HG02759 (cell line): ENCODE results near the gene GIPC3.

Source experiments
- ATAC-seq: cut with Tn5 transposase; IDR thresholded peaks from one replicate; pipeline ENCODE4 v1.9.1; 2021; ENCODE audit warnings: mild to moderate bottlenecking, moderate library complexity; ENCODE audit not compliant: unreplicated experiment

Gene GIPC3

DNA sequence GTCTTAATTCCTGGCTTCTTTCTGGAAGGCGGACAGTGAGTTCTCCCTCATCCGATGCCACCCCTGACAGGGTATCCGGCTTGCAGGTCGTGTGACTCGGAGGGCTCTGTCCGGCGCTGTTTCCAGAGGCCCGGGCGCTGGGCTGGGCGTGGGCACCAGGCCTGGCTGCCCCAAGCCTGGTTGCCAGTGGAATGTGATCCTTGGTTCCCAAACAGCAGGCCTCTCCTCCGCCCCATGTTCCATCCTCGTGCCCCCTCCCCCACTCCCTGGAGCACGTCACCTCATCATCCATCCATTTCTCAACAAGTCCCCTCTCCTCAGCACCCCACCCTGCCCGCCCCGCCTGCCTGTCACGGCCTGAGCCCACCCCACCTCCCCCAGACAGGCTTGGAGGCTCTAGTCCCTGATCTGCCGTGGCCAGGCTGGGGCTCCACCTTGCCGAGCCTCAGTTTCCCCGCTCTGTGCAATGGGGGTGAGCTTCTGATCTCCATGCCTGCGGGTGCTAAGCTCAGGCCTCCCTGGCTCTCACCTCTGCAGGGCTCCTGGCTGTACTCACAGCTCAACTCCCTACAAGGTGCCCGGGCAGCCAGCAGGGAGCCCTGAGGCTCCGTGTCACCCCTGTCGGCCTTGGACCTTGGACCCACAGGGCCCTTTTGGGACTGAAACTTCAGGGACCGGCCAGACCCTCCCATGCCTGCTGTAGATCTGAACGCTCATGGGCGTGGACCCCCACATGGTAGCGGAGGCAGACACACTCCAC, 19.1 kb downstream of the GIPC3 start:
- no peak for ATAC-seq

DNA sequence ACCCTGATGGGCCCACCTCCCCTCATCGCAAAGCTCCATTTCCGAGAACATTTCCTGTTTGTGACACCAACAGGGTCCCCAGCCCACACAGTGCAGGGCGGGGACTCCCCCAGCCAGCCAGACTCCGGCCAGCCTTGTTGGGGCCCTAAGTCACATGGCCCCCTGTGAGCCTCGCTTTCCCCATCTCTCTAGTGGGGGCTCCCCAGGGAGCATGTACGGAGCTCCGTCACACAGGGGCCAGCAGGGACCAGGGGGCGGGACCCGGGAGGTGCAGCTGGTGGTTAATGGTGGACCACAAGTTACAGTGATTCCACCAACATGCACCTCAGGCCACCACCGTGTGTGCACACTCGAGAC, 19.7 kb downstream of the GIPC3 start:
- ATAC-seq: no peak

DNA sequence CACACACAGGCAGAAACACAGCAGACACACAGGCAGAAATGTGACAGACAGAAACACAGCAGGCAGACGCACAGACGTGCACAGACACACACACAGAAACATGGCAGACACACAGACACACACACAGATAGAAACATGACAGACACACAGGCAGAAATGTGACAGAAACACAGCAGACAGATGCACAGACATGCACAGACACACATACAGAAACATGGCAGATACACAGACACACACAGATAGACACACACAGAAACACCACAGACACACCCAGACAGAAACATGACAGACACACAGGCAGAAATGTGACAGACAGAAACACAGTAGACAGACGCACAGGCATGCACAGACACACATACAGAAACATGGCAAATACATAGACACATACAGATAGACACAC, 20.1 kb downstream of the GIPC3 start:
- ATAC-seq: no peak

DNA sequence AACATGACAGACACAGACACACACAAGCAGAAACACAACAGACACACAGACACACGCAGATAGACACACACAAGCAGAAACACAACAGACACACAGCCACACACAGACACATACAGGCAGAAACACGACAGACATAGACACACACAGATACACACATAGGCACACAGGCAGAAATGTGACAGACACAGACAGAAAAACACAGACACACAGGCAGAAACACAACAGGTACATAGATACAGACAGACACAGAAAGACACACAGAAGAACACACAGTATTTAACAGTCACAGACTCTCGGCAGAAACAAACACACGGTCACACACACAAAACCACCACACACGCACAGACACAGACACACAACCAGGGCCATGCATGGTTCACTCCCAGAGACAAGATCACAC, 20.5 kb downstream of the GIPC3 start:
- ATAC-seq: no peak

DNA sequence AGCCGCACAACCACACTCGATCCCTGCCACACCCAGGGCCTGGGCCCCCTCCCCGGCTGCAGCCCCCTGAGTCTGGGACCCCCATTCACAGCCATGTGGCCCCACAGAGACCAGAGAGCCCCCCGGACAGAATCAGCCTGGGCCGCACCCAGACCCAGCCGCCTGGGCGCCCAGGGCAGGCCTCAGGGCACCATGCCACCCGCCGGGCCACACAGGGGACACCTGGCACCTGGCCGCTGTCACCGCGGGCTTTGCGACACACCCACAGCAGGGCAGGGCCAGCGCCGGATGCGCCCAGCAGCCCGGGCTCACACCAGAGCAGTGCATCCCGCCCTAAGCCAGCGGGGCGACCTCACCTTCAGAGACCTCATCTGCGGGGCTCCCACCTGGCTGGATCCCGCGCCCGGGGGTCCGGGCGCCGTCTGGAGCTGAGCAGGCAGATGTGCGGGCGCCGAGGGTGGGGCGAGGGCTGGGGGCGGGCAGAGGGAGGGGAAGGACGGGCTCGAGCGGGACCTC, 21.0 kb downstream of the GIPC3 start:
- ATAC-seq: no peak

DNA sequence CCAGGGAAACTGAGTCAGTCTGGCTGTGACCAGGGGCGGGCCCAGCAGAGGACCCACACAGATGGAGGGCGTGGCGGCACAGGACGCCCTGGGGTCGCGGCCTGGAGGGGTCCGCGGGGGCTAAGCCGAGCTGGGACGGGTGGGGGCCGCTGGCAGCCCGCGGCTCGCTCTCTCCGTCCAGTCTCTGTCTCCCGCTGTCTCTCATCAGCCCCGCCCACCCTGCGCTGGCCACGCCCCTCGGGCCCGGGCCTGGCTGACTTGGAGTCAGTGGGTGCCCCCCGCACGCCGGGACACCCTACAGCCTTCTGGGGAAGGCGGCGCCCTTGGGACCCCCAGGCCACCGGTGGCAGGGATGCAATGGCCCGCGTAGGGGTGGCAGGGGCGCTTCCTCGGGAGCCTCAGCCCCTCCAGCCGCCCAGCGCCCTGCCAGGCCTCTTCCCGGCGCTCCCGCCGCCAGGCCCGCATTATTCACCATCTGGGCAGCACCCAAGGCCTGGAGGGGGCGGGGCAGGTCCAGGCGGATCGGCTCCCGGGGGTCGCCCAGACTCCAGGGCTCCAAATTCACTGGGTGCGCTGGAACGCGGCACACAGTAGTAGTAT, 21.5 kb downstream of the GIPC3 start, which contains the start of gene TBXA2R:
TBXA2R (minus strand) TSS at position 186 of the 600 bp plus-strand sequence. CDS start 6,241 bp downstream, outside the sequence.
- ATAC-seq: no peak

DNA sequence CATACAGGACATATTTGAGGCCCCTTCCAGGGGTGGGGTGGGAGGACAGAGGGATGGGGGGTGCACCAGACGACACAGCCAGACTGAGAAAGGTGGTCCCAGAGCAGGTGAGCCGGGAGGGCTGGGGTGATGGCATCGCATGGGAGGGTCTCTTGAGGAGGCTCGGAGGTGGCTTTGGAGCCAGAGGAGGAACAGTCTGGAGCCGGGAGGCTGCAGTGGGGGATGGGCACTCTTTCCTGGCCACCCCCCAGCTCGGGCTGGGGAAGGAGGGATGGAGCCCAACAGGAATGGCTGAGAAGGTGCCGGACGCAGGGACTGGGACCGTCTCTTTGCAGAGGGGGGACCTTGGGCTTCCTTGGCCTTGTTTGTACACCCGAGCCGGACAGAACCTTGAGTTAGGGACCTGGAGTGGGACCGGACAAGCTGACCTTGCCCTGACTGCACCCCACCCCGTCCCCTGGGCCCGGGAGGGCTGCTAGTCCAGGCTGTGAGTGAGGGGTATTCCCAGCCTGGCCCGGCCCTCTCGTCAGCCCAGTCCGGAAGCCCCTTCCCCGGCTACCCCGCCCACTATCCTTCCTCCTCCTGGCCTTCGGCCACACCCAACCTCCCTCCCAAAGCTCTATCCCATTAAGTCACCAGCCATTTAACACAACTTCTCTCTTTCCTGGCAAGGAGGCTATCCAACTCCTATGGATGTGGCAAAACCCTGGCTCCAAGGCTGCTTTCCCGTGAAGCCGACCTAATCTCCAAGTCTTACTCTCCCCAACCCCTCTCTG, 22.2 kb downstream of the GIPC3 start:
- no peak for ATAC-seq

DNA sequence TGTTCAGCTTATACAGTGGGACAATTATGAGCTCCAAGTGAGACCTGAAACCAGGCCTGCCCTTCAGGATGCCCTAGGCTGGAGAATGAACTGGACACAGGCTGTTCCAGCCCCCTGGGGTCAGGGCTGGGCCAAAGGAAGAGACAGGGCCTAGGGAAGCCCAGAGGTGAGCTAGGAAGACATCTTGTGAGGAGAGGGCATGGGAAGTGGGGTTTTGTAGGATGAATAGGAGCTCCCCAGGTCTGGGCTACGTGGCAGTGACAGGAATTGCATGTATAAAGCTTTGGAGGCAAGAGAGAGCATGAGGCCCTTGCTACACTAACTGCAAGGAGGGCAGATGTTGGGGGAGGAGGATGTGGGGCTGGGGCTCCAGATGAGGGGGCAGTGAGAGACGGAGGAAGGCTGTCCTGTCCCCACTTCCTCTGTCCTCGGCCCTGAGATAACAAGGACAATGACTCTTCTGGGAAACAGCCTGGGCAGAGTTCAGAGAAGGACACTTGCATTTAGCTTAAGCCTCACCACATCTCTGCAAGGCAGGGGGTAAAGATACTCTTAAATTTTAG, 22.9 kb downstream of the GIPC3 start:
- ATAC-seq: no peak

DNA sequence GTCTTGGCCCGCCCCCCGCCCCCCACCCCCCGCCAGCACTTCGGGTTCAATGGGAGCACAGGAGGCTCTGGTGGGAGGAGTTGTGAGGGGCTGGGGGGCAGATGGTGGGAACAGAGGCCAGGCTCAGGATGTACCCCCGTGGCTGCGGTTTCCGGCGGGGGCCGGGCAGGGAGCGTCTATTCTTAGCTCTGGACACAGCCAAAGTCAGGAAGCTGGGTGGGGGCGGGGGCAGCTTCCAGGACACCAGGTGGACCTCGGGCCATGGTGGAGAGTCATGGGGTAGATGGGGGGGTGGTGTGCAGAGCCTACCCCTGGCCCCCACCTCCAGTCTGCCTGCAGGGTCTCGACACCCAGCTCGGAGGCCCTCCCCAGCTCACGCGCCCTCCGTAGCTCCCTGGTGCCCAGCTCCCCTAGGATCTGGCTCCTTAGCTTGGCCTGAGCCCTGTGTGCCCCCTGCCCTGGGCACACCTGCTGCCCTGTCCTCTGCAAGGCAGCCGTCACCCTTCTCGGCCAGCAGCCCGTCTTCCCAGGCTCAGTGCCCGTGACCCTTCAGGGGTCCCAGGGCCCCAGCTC, 23.6 kb downstream of the GIPC3 start:
- ATAC-seq: no peak

DNA sequence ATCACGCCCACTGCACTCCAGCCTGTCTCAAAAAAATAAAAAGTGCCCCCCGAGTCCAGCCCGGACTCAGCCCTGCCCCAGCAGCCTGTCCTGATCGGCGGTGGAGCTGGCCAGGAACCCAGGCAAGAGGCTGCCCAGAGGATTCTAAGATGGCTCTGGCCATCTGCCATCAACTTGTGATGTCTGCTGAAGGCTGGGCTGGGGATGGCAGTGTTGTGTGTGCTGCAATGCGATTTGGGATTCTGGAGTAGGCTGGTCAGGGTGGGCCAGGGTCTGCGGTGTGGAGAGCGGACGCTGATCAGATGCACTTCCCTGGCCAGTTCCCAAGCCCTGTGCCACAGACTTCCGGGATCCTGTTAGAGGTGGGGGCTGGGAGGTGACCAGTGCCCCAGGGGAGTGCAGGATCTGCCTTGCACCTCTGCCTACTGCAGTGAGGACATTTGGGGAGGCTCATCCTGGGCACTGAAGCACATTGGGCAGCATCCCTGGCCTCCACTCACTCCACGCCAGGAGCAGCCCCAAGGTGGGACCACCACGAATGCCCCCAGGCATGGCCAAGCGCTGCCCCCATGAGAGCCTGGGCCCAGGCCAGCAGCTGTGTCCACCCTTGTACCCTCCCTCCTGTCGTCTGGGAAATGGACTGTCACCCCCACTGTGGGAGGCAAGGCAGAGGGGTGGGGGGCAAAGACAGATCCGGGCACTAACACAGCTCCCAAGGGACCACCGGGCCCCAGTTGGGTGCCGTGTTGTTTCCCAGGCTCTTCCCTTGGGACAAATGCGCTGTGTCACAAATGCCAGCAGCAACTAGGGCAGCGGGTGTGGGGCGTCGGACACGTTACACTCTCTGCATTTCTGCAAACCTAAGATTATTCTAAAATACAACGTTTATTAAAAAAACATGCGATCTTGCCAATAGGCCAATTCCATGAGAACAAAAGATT, 24.8 kb downstream of the GIPC3 start:
- ATAC-seq: no peak

DNA sequence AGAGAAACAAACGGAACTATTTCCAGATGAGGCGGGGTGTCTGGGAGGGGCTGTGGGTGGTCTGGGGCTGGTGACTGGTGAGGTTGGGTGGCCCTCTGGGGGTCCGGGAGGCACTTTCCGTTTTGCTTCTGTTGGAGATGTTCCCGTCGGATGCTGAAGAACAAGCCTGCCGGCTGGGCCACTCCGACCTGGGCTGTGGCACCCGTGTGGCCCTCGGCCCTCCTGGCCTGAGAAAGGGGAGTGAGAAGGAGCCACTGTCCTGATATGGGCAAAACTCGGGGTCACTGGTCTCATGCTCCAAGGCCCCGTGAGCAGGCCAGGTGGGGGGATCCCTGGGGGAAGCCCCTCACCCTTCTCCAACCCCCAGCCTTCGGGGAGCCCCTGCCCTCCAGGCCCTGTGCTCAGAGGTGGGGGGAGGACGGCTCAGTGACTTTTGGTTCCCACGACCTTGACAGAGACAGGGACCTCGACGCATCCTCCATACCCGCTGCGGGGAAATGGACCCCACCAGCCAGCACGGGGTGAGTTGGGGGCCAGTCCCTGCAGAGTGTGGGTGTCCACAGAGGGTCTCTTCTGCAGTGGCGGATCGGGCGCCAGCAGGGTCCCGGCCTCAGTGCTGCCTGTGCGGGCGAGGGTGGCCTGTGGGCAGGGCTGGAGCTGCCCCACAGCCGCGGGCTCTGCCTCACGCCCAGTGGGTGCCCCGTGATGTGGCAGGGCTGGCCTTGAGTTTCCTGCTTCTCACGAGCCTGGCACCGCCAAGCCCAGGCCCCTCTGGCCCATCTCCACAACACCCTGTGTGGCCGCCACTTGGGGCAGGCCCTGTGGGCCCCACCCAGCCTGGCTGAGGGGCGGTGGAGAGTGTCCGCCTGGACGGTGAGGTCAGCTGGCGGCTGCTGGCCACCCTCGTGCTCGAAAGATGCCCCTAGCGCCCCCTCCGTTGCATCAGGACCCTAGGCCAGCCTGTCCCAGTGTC, 25.8 kb downstream of the GIPC3 start:
- ATAC-seq: no peak

DNA sequence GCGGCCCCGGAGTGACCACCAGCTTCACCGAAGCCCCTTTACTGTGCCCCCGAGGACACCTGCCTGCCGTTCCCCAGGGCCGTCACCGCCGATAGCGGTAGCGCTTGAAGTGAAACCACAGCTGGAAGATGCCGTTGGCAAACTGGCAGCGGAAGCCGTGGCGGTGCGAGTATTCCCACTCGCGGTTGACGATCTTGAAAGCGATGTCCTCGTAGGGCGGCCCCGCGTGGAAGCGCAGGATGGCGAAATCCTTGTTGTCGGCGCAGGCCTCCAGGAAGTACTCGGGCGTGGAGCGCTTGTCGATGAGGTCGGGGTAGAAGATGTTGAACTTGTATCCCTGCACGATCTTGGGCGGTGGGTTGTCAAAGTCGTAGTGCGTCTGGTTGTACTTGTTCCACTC, 26.6 kb downstream of the GIPC3 start:
- no peak for ATAC-seq

DNA sequence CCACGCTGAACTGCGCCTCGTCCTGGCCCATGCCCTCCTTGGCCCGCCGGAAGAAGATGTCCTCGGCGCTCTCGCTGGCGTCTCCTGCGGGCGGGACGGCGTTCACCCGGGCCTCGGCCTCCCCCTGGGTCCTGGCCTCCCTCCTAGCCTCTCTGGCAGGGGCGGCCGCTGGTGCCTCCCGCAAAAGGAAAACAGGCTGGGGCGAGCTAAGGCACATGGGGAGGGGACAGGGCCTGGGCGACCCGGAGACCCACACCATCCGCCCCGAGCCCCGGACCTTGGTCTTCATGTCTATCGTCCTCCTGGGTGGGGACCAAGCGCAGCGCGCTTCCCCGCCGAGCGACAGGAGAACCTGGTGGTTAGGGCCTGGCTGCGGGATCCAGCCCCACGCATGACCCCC, 27.1 kb downstream of the GIPC3 start:
- no peak for ATAC-seq

DNA sequence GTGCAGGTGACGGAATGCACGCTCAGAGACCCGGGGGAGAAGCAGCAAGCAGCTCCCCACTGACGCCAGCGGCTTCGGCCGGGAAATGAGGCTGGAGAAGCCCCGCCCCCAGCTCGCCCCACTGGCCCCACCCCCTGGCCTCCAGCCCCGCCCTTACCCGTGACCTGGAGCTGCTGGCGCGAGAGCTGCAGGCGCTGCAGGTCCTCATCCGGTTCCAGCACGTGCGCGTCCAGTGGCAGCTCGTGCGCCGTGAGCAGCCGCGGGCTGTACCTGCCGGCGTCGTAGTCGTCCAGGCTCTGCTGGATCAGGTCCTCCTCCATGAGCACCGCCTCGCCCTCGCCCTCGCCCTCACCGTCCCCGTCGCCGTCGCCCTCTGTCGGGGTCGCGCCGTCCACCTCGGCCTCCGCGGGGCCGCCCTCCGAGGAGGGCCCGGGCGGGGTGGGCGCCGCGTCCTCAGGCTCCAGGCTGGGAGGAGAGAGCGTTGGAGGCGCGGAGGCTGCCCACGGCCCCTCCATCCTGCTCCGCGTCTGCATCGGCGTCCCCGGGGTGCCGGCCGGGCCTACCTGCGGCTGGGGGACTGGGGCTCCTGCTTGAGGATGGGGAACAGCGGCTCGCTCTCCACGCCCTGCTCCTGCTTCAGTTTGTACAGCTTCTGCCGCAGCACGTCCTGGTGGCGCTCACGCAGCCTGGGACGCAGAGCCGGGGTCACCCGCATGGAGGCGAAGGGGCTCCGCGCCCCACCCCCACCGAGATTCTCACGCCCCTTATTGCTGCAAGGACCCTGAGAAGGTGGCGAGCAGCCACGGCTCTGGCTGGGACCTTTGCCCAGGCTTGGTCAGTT, 27.8 kb downstream of the GIPC3 start:
- ATAC-seq: no peak

DNA sequence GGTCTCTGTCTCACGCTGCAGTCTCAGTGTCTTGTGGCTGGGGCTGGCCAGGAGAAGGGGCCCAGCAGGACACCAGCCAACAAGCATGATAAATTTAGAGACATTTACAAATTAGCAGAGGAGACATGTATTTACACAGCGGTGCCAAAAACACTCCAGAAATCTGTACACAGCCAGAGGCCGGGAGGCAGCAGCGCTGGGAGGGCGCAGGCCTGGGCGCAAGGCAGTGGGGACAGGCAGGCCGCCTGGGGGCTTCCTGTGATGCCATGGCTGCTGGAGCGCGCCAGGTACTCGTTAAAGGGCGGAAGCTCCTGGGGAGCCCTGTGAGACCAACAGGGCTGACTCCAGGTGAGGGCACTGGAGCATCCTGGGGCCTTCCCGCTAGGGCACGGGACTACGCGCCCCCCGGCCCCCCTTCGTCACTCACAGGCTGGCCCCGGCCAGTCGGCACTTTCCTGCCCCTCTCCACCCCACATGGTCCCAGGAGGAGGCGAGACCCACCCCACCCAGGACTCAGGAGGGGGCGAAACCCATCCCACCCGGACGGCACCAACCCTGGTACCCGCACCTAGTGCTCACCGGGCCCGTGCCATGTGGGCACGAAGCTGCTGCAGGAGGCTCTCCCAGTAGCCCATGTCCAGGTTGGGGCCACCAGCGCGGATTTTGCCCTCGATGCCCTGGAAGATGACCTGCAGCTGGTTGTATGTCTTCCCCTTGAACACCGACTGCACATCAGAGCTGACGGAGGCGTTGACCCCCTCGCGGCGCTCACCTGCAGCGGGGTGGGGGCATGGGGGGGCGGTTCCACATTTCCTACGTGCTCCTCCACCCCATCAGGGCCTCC, 28.8 kb downstream of the GIPC3 start:
- ATAC-seq: no peak

DNA sequence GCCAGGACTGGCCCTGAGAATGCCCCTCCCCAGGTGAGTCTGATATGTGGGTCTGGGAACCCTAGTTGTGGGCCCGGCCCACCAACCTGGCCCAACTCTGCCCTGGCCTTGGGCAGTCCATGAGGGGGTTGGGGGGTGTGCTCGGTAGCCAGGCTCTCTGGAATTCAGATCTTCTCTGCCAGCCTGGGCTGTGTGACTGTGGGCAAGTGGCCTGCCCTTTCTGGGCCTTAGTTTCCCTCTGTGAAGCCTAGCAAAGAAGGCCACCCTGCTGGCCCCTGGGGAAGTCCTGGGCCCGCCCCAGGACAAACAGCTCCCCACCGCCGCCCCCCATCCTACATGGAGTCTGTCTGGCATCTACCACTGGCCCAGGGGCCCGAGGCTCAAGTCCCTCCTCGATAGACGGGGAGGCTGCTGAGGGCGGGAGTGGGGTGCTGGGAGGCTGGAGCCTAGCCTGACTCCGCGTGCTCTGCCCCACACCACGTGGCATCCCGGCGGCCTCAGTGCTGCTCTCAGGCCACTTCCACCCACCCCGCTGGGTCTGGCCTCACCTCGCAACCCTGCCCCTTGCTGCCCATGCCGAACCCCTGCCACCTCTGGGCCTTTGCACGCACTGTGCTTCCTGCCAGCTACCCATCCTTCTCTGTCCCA, 29.7 kb downstream of the GIPC3 start:
- no peak for ATAC-seq
